ENCODE results near the gene NEGR1.

DNA sequence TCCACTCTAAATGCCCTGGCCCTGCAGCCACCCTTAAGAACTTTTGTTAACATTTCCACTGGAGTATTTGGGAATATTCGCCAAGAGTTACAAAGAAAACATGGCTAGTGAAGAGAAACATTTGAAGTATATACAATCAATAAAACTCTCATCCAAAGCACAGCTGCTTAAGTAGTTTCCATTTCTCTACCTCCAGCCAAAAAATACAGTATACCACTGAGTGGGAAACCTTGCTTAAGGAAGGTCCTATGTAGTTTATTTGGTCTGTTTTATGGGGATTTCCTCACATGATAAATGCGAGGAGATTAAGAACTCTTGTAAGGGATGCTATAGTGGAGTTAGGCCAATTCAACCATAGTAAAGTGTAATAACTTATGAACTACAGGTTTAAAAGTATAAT, 382.5 kb downstream of the NEGR1 start:
- TF ChIP-seq, protein P1, sequence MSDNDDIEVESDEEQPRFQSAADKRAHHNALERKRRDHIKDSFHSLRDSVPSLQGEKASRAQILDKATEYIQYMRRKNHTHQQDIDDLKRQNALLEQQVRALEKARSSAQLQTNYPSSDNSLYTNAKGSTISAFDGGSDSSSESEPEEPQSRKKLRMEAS (IDR thresholded peaks at IDR 0.05) = no peak
- TF ChIP-seq CEBPB (IDR thresholded peaks at IDR 0.05; ENCODE audit: low read depth) (no peak), SP1 (IDR thresholded peaks at IDR 0.05; ENCODE audit: low read depth) (no peak)
- TF ChIP-seq, protein P2, sequence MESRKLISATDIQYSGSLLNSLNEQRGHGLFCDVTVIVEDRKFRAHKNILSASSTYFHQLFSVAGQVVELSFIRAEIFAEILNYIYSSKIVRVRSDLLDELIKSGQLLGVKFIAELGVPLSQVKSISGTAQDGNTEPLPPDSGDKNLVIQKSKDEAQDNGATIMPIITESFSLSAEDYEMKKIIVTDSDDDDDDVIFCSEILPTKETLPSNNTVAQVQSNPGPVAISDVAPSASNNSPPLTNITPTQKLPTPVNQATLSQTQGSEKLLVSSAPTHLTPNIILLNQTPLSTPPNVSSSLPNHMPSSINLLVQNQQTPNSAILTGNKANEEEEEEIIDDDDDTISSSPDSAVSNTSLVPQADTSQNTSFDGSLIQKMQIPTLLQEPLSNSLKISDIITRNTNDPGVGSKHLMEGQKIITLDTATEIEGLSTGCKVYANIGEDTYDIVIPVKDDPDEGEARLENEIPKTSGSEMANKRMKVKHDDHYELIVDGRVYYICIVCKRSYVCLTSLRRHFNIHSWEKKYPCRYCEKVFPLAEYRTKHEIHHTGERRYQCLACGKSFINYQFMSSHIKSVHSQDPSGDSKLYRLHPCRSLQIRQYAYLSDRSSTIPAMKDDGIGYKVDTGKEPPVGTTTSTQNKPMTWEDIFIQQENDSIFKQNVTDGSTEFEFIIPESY (IDR thresholded peaks at IDR 0.05; ENCODE audit: extremely low read depth, insufficient replicate concordance, low read length) = no peak
